ENCODE data around the gene LGR6. TPM values are rescaled to one million over a fixed set of nuclear protein-coding genes. Genes with fewer than 3 reads are reported as not detected.

LGR6 gene
- polyA plus RNA-seq, 1 donor from 2014 or later = not detected

GRCh38 chr1:202348509-202349205 lies 155.1 kb downstream of the LGR6 start, which contains the start of gene PPP1R12B:
TSS of gene PPP1R12B (plus strand) at chr1:202348699. CDS start at chr1:202348852, 153 bp downstream.
- peak within 1 kb of the TSS; percentile 90 for H3K4me3 ChIP-seq (ENCODE audit: low read length)
- H3K4me2 ChIP-seq (ENCODE audit: low read length) = peak within 1 kb of the TSS; percentile 95
- peaks cover 5% of the 10 kb centered on the region for H3F3A ChIP-seq (ENCODE audit: insufficient read depth, low read length, poor library complexity, severe bottlenecking)
- H3K9me3 ChIP-seq (ENCODE audit: low read length) = no peaks in the 10 kb centered on the region
- H3K9me2 ChIP-seq (ENCODE audit: insufficient read depth, low read length) = no peaks in the 10 kb centered on the region
- H4K20me1 ChIP-seq (ENCODE audit: insufficient read depth) = no peaks in the 10 kb centered on the region
- H3K27me3 ChIP-seq (ENCODE audit: insufficient read depth, low read depth, low read length) = no peaks in the 10 kb centered on the region
- peaks cover 17% of the 10 kb centered on the region for H3K79me2 ChIP-seq (replicated peaks; ENCODE audit: insufficient read depth, low read length)
- H3K27ac ChIP-seq (ENCODE audit: low read length) = peak within 1 kb of the TSS; percentile 68
- H3K9ac ChIP-seq (ENCODE audit: low read length) = peak within 1 kb of the TSS; percentile 76
- no peak for TF ChIP-seq RAD21 (conservative IDR thresholded peaks at IDR 0.05)
- TF ChIP-seq MXI1 (conservative IDR thresholded peaks at IDR 0.05; ENCODE audit: poor library complexity, severe bottlenecking) = peak; percentile 73
- TF ChIP-seq SMC3 (conservative IDR thresholded peaks at IDR 0.05; ENCODE audit: poor library complexity) = peak; percentile 33
- TF ChIP-seq TAF1 (IDR thresholded peaks at IDR 0.05; ENCODE audit: low read depth) = peak; percentile 89
- TF ChIP-seq EZH2 (IDR thresholded peaks at IDR 0.05; ENCODE audit: borderline replicate concordance, insufficient read depth, low read length, poor library complexity, severe bottlenecking) = no peak
- TF ChIP-seq POLR2AphosphoS5 (IDR thresholded peaks at IDR 0.05) = peak; percentile 71
- peak; percentile 24 for TF ChIP-seq CTCF (IDR thresholded peaks at IDR 0.05; ENCODE audit: poor library complexity, severe bottlenecking)
- TF ChIP-seq REST (IDR thresholded peaks at IDR 0.05; ENCODE audit: borderline replicate concordance) = peak; percentile 45
- peak; percentile 37 for TF ChIP-seq EP300 (conservative IDR thresholded peaks at IDR 0.05; ENCODE audit: poor library complexity, severe bottlenecking)
- peak within 1 kb of the TSS; percentile 67 for H2AFZ ChIP-seq (ENCODE audit: low read depth, low read length)
- no peaks in the 10 kb centered on the region for H3K36me3 ChIP-seq (ENCODE audit: insufficient read depth, low read length)

GRCh38 chr1:202349206-202349928 lies 155.8 kb downstream of the LGR6 start:
- no peak for TF ChIP-seq EZH2 (IDR thresholded peaks at IDR 0.05; ENCODE audit: borderline replicate concordance, insufficient read depth, low read length, poor library complexity, severe bottlenecking)
- no peak for TF ChIP-seq SMC3 (conservative IDR thresholded peaks at IDR 0.05; ENCODE audit: poor library complexity)
- no peak for TF ChIP-seq CTCF (IDR thresholded peaks at IDR 0.05; ENCODE audit: poor library complexity, severe bottlenecking)
- peak; percentile 51 for TF ChIP-seq MXI1 (conservative IDR thresholded peaks at IDR 0.05; ENCODE audit: poor library complexity, severe bottlenecking)
- no peak for TF ChIP-seq TAF1 (IDR thresholded peaks at IDR 0.05; ENCODE audit: low read depth)
- Histone ChIP-seq H3K27ac (ENCODE audit: low read length) (peak overlapping the region; percentile 68), H3K79me2 (replicated peaks; ENCODE audit: insufficient read depth, low read length) (peaks cover 17% of the 10 kb centered on the region)

More at GRCh38 chr1:202349206-202349928, 155.8 kb downstream of the LGR6 start:
- H2AFZ ChIP-seq (ENCODE audit: low read depth, low read length) = peak overlapping the region; percentile 67
- peak overlapping the region; percentile 76 for H3K9ac ChIP-seq (ENCODE audit: low read length)
- H3F3A ChIP-seq (ENCODE audit: insufficient read depth, low read length, poor library complexity, severe bottlenecking) = peaks cover 5% of the 10 kb centered on the region
- peak overlapping the region; percentile 95 for H3K4me2 ChIP-seq (ENCODE audit: low read length)
- H3K36me3 ChIP-seq (ENCODE audit: insufficient read depth, low read length) = no peaks in the 10 kb centered on the region
- peak overlapping the region; percentile 90 for H3K4me3 ChIP-seq (ENCODE audit: low read length)
- H4K20me1 ChIP-seq (ENCODE audit: insufficient read depth) = no peaks in the 10 kb centered on the region
- H3K27me3 ChIP-seq (ENCODE audit: insufficient read depth, low read depth, low read length) = no peaks in the 10 kb centered on the region
- H3K9me2 ChIP-seq (ENCODE audit: insufficient read depth, low read length) = no peaks in the 10 kb centered on the region
- no peaks in the 10 kb centered on the region for H3K9me3 ChIP-seq (ENCODE audit: low read length)
